ENCODE measurements around the gene SLC35C1.
A peak's percentile ranks its signal among the peaks of the same experiment; 100 is the strongest.

DNA sequence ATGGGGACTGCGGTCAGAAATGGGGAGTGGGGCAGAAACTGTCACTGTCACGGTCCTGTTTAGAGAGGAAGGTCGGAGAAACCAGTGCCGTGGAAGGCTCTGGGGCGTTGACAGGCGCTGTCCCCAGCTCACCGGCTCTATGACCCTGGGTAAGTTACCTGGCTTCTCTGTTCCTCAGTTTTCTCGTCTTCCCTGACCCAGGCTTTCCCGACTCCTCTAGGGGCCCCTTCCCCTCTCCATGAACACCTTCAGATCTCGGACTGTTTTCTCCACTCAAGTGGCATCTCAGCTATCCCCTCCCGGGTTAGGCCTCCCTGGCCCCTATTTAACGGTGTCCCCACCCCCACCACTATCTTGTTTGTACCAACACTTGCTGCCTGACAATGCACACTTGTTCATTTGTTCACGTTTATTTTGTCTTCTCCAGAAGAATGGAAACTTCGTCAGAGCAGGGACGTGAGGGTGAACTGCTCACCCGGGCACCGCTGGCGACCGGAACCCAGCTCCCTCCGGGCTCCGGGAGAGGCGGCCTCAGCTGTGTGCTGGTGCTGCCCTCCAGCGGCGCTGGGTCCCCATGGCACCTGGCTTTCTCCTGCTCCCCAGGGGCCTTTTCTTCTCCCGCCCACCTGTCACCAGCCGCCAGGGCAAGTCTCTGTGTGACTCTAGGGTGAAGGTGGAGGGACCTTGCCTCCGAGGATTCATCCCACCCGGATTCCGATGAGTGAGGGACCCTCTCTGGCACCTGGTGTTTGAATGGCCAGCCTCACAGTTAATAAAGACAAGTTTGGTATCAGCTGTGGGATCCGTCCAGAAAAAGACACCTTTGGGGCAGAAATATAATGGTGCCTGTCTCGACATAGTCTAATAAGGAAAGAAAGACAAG lies 33.1 kb upstream of the SLC35C1 start:
- no peak for TF ChIP-seq POLR2A (IDR thresholded peaks at IDR 0.05)
- TF ChIP-seq CTCF (IDR thresholded peaks at IDR 0.05): peak; percentile 87 to 94 (median 91)
